Neural crest cell (in vitro differentiated cells): ENCODE data around the gene MRPS27. TPM values are rescaled to one million over a fixed set of nuclear protein-coding genes. Genes with fewer than 3 reads are reported as not detected.

Experiments used
- DNase-seq: peaks from one replicate; pipeline ENCODE4 v3.0.0; 2021; ENCODE audit warnings: low read depth, mixed read lengths, low spot score
- H3K27ac Mint-ChIP-seq: one replicate; pipeline ENCODE4 v1.8.0; 2021; ENCODE audit warnings: mild to moderate bottlenecking, mixed read lengths; ENCODE audit not compliant: unreplicated experiment
- H3K27me3 Mint-ChIP-seq: 2 replicates; pipeline ENCODE4 v1.8.0; 2021; ENCODE audit warnings: low read depth, mild to moderate bottlenecking, mixed read lengths
- H3K36me3 Mint-ChIP-seq: 2 replicates; pipeline ENCODE4 v1.8.0; 2021; ENCODE audit warnings: low read depth, mild to moderate bottlenecking, mixed read lengths
- H3K4me1 Mint-ChIP-seq: 2 replicates; pipeline ENCODE4 v1.8.0; 2021; ENCODE audit warnings: mixed read lengths
- H3K4me3 Mint-ChIP-seq: one replicate; pipeline ENCODE4 v1.8.0; 2021; ENCODE audit warnings: mild to moderate bottlenecking, mixed read lengths
- H3K9me3 Mint-ChIP-seq: 2 replicates; pipeline ENCODE4 v1.8.0; 2021; ENCODE audit warnings: mixed read lengths
- CTCF ChIP-seq: fragments of 200-600 bp; sonication (generic); conservative IDR thresholded peaks from 2 replicates; pipeline ENCODE4 v1.5.0; 2021; ENCODE audit warnings: antibody characterized with exemption, mild to moderate bottlenecking
- total RNA-seq: library from RNA; stranded (reverse); gene quantifications from 2 replicates; pipeline ENCODE4 v1.2.1, GENCODE V29; 2021

The MRPS27 gene
- total RNA-seq, 1 donor from 2014 or later = 86.5 TPM

DNA sequence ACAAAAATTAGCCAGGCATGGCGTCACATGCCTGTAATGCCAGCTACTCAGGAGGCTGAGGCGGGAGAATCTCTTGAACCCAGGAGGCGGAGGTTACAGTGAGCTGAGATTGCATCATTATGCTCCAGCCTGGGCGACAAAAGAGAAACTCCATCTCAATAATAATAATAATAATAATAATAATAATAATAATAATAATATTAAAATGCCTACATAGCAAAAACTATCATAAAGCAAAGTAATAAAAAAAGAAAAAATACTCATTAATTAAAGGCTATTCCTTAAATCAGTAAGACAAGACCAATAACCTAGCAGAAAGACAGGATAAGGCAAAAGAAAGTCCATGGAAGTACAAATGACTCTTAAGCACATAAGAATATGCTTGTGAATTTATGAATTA, 50.0 kb downstream of the MRPS27 start:
- no peaks in the 10 kb centered on the region for H3K27me3 Mint-ChIP-seq
- no peak for DNase-seq
- H3K27ac Mint-ChIP-seq = no peak overlapping the region
- H3K9me3 Mint-ChIP-seq = no peaks in the 10 kb centered on the region
- H3K4me3 Mint-ChIP-seq = no peak overlapping the region
- peaks cover 18% of the 10 kb centered on the region for H3K36me3 Mint-ChIP-seq
- no peak for TF ChIP-seq CTCF
- peaks cover 5% of the 10 kb centered on the region for H3K4me1 Mint-ChIP-seq

GRCh38 chr5:72269411-72269780, 50.6 kb downstream of the MRPS27 start:
- Mint-ChIP-seq H3K4me1 (no peaks in the 10 kb centered on the region), H3K27me3 (no peaks in the 10 kb centered on the region), H3K4me3 (no peak overlapping the region), H3K27ac (no peak overlapping the region), H3K36me3 (peaks cover 16% of the 10 kb centered on the region), H3K9me3 (no peaks in the 10 kb centered on the region)
- peak; percentile 17 for TF ChIP-seq CTCF
- no peak for DNase-seq

DNA sequence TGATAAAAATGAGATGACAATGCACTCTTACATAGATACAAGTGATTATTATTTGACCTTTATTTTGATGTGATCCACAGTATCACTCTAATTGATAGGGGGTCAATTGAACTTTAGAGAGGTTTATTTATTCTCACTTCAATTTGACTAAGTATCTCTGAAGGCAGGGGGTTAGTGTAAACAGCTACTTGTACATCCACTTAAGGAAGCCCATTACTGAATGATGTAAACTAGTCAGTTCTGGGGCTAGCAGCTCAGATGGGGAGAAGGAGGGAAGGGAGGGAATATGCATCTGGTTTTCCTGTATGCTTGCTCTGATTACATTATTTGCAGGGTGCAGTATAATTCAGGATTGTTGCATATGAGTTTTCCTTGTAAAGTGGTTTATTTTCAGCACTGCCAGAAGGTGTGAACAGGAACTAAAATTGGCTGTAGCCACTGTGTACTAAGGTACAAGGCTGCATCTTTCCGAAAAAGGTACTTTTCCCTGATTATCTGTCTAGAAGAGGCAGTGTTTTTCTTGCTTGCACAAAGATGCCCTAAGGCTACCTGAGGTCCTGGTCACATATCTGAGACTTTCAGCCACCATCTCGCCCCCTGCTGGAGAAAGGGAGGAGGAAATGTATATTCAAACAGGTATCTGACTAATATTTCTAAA, 51.2 kb downstream of the MRPS27 start:
- no peaks in the 10 kb centered on the region for H3K9me3 Mint-ChIP-seq
- TF ChIP-seq CTCF = peak; percentile 84
- H3K36me3 Mint-ChIP-seq = peaks cover 16% of the 10 kb centered on the region
- peak; percentile 53 for DNase-seq
- no peak overlapping the region for H3K4me3 Mint-ChIP-seq
- no peaks in the 10 kb centered on the region for H3K4me1 Mint-ChIP-seq
- H3K27ac Mint-ChIP-seq = no peak overlapping the region
- no peaks in the 10 kb centered on the region for H3K27me3 Mint-ChIP-seq

GRCh38 chr5:72268260-72268659, 51.8 kb downstream of the MRPS27 start:
- H3K36me3 Mint-ChIP-seq = peaks cover 13% of the 10 kb centered on the region
- no peaks in the 10 kb centered on the region for H3K27me3 Mint-ChIP-seq
- no peak for TF ChIP-seq CTCF
- H3K9me3 Mint-ChIP-seq = no peaks in the 10 kb centered on the region
- no peaks in the 10 kb centered on the region for H3K4me1 Mint-ChIP-seq
- H3K27ac Mint-ChIP-seq = no peak overlapping the region
- H3K4me3 Mint-ChIP-seq = no peak overlapping the region
- no peak for DNase-seq

DNA sequence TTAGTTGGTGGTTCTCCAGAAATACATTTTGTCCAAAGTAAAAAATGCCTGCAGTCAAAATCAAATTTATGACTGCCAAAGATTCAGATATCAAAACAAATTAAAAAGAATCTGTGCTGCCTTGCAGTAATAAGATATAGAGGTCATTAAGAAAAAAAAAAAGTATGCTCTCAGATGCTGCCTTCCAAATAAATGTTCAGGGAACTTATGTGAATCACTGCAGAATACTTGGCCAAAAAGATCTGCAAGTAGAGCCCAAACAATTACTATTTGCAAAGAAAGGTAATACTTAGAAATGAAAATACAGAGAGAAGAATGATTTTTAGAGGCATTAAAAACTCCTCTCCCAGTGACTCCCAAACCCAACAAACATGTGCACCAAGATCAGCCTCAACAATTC, 52.4 kb downstream of the MRPS27 start:
- no peaks in the 10 kb centered on the region for H3K9me3 Mint-ChIP-seq
- peaks cover 13% of the 10 kb centered on the region for H3K36me3 Mint-ChIP-seq
- no peak for TF ChIP-seq CTCF
- no peaks in the 10 kb centered on the region for H3K27me3 Mint-ChIP-seq
- no peak overlapping the region for H3K4me3 Mint-ChIP-seq
- no peak overlapping the region for H3K27ac Mint-ChIP-seq
- DNase-seq = no peak
- H3K4me1 Mint-ChIP-seq = no peaks in the 10 kb centered on the region

DNA sequence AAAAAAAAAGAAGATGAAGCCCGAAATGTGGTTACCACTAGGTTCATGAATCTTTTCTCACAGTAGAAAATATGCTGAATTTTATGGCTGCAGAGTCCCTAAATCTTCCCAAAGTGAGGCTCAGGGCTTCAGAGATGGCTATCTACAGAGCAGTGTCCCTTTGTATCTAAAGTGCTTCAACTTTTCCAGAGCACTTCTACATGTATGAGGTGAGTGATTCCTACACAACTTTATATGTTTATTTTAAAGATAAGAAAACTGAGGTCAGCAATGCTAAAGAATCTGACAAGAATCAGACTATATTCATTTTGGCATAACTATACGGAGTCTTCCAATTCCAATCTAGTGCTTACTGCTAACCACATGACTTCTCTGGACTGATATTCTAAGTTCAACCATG, 53.2 kb downstream of the MRPS27 start:
- no peaks in the 10 kb centered on the region for H3K4me1 Mint-ChIP-seq
- H3K27ac Mint-ChIP-seq = no peak overlapping the region
- no peak for TF ChIP-seq CTCF
- no peak overlapping the region for H3K4me3 Mint-ChIP-seq
- H3K27me3 Mint-ChIP-seq = no peaks in the 10 kb centered on the region
- no peaks in the 10 kb centered on the region for H3K9me3 Mint-ChIP-seq
- H3K36me3 Mint-ChIP-seq = peaks cover 9% of the 10 kb centered on the region
- no peak for DNase-seq
